Measurements from ENCODE around the gene TMEM150A. TPM values are rescaled to one million over a fixed set of nuclear protein-coding genes. Genes with fewer than 3 reads are reported as not detected.

Gene TMEM150A
- total and polyA plus RNA-seq, 2 of the 13 experiments (the other 11 are each of a cell fraction or from before 2014, with no cell fraction given) = 30.1 to 70.4 TPM

DNA sequence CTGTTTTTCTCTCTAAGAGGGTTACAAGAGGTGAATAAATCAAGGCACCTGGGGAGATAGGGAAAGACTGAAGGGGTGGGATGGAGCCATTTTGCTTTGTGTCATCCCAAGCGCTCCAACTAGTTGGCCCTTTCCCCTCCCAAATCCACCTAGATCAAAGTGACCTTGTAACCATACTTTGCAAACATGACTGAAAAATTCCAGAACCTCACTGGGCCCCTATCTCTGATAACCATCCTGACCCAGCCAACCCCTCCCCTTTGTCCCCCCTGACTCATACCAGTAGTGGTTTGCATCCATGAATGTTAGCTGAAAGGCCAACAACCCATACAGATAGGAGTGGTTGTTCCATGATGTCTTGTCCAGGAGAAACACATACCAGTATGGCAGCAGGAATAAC, 44.3 kb downstream of the TMEM150A start (continued):
- peak; percentile 41; the same call in 1 of the 2 replicates for TF ChIP-seq JUND (CRISPR knock-in tag; IDR thresholded peaks at IDR 0.05)
- no peak for TF ChIP-seq ZMAT3 (CRISPR knock-in tag; conservative IDR thresholded peaks at IDR 0.05)
- TF ChIP-seq PHF21A (CRISPR knock-in tag; IDR thresholded peaks at IDR 0.05) = peak; percentile 35; the same call in 1 of the 2 replicates
- peak; percentile 100 for TF ChIP-seq ZNF792 (CRISPR knock-in tag; IDR thresholded peaks at IDR 0.05)
- no peak for TF ChIP-seq DNMT1 (CRISPR knock-in tag; IDR thresholded peaks at IDR 0.05)
- no peak for TF ChIP-seq PRMT3 (CRISPR knock-in tag; IDR thresholded peaks at IDR 0.05; ENCODE audit: borderline replicate concordance, low read depth)
- TF ChIP-seq SRSF9 (IDR thresholded peaks at IDR 0.05; ENCODE audit: borderline replicate concordance, insufficient read depth, low read depth, low read length, poor library complexity, severe bottlenecking) = no peak
- no peak for TF ChIP-seq NFKB2 (CRISPR knock-in tag; IDR thresholded peaks at IDR 0.05; ENCODE audit: borderline replicate concordance)
- TF ChIP-seq, protein P1, sequence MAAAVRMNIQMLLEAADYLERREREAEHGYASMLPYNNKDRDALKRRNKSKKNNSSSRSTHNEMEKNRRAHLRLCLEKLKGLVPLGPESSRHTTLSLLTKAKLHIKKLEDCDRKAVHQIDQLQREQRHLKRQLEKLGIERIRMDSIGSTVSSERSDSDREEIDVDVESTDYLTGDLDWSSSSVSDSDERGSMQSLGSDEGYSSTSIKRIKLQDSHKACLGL (CRISPR knock-in tag; IDR thresholded peaks at IDR 0.05) = no peak
- no peak for TF ChIP-seq EZH2 (conservative IDR thresholded peaks at IDR 0.05; ENCODE audit: low read depth, low read length)
- TF ChIP-seq POGZ (CRISPR knock-in tag; IDR thresholded peaks at IDR 0.05) = peak; percentile 58
- no peak for TF ChIP-seq ISX (CRISPR knock-in tag; conservative IDR thresholded peaks at IDR 0.05)
- peak; percentile 17 for TF ChIP-seq XRCC5 (optimal IDR thresholded peaks at IDR 0.05; ENCODE audit: low read length)
- 0 out of 2 replicates have a peak, but pooled peaks have one; percentile 14 for TF ChIP-seq TARDBP (CRISPR knock-in tag; IDR thresholded peaks at IDR 0.05)
- TF ChIP-seq, protein P2, sequence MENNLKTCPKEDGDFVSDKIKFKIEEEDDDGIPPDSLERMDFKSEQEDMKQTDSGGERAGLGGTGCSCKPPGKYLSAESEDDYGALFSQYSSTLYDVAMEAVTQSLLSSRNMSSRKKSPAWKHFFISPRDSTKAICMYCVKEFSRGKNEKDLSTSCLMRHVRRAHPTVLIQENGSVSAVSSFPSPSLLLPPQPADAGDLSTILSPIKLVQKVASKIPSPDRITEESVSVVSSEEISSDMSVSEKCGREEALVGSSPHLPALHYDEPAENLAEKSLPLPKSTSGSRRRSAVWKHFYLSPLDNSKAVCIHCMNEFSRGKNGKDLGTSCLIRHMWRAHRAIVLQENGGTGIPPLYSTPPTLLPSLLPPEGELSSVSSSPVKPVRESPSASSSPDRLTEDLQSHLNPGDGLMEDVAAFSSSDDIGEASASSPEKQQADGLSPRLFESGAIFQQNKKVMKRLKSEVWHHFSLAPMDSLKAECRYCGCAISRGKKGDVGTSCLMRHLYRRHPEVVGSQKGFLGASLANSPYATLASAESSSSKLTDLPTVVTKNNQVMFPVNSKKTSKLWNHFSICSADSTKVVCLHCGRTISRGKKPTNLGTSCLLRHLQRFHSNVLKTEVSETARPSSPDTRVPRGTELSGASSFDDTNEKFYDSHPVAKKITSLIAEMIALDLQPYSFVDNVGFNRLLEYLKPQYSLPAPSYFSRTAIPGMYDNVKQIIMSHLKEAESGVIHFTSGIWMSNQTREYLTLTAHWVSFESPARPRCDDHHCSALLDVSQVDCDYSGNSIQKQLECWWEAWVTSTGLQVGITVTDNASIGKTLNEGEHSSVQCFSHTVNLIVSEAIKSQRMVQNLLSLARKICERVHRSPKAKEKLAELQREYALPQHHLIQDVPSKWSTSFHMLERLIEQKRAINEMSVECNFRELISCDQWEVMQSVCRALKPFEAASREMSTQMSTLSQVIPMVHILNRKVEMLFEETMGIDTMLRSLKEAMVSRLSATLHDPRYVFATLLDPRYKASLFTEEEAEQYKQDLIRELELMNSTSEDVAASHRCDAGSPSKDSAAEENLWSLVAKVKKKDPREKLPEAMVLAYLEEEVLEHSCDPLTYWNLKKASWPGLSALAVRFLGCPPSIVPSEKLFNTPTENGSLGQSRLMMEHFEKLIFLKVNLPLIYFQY (CRISPR knock-in tag; IDR thresholded peaks at IDR 0.05; ENCODE audit: borderline replicate concordance) = peak; percentile 87; the same call in 1 of the 2 replicates
- TF ChIP-seq, protein P3, sequence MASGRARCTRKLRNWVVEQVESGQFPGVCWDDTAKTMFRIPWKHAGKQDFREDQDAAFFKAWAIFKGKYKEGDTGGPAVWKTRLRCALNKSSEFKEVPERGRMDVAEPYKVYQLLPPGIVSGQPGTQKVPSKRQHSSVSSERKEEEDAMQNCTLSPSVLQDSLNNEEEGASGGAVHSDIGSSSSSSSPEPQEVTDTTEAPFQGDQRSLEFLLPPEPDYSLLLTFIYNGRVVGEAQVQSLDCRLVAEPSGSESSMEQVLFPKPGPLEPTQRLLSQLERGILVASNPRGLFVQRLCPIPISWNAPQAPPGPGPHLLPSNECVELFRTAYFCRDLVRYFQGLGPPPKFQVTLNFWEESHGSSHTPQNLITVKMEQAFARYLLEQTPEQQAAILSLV (CRISPR knock-in tag; IDR thresholded peaks at IDR 0.05; ENCODE audit: borderline replicate concordance) = no peak
- 0 out of 2 replicates have a peak, but pooled peaks have one; percentile 18 for TF ChIP-seq NCOR1 (IDR thresholded peaks at IDR 0.05; ENCODE audit: borderline replicate concordance, low read length)
- TF ChIP-seq, protein P4, sequence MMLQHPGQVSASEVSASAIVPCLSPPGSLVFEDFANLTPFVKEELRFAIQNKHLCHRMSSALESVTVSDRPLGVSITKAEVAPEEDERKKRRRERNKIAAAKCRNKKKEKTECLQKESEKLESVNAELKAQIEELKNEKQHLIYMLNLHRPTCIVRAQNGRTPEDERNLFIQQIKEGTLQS (CRISPR knock-in tag; IDR thresholded peaks at IDR 0.05) = peak; percentile 56; the same call in 1 of the 2 replicates
- TF ChIP-seq TSC22D2 (CRISPR knock-in tag; IDR thresholded peaks at IDR 0.05; ENCODE audit: borderline replicate concordance) = no peak
- TF ChIP-seq KDM6A (CRISPR knock-in tag; IDR thresholded peaks at IDR 0.05; ENCODE audit: low read depth) = 0 out of 2 replicates have a peak, but pooled peaks have one; percentile 33
- peak; percentile 32; the same call in 1 of the 2 replicates for TF ChIP-seq SOX5 (CRISPR knock-in tag; IDR thresholded peaks at IDR 0.05; ENCODE audit: borderline replicate concordance)
- 0 out of 2 replicates have a peak, but pooled peaks have one; percentile 23 for TF ChIP-seq NFIC (IDR thresholded peaks at IDR 0.05; ENCODE audit: low read length)
- TF ChIP-seq, protein P5, sequence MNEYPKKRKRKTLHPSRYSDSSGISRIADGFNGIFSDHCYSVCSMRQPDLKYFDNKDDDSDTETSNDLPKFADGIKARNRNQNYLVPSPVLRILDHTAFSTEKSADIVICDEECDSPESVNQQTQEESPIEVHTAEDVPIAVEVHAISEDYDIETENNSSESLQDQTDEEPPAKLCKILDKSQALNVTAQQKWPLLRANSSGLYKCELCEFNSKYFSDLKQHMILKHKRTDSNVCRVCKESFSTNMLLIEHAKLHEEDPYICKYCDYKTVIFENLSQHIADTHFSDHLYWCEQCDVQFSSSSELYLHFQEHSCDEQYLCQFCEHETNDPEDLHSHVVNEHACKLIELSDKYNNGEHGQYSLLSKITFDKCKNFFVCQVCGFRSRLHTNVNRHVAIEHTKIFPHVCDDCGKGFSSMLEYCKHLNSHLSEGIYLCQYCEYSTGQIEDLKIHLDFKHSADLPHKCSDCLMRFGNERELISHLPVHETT (CRISPR knock-in tag; conservative IDR thresholded peaks at IDR 0.05) = no peak
- no peak for TF ChIP-seq MLLT10 (CRISPR knock-in tag; IDR thresholded peaks at IDR 0.05)
